ENCODE results near the gene XCL2.

XCL2 gene

DNA sequence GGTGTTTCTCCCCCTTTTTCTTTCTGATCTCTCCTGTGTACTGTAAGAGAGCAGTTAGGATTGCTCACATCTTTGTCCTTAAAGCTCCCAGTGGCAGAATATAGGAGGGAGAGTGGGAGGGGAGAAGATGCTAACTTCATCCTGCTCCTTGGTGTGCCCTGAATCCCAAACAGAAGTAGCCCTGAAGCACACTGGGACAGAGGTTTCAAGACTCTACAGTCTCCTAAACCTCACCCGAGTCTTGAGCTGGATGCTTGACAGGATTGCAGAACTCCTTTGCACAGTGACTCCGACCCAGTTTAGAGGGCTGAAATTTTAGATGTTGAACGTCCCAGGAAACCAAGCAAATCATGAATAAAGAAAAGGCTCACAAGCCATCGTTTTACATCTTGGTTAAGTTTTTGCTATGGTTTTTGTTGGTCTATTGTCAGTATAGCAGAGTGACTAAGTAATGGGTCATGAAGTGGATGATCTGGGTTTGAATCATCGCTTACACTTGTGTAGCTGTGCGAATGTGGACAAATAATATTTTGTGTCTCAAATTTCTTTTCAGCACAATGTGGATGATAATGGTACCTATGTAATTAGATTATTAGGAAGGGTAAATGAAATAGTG, 37.5 kb downstream of the XCL2 start:
- ATAC-seq (ENCODE audit: insufficient read depth, low read depth): no peak

DNA sequence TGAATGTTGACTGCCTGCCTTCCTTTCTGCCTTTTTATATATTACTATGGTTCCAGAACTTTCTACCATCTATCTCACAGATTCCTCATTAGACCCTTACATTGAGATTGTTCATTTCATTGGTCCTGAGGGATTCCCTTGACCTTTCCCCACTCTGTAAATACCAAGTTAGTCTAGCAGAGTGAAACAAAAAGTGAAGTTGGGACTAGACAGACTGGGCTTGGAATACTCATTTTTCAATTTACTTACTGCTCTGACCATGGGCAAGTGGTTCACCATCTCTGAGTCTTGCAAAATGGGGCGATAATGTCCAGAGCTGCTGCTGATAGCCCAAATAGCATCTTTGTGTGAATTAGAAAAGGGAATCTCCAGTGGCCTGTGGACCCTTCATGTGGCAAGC, 38.8 kb downstream of the XCL2 start:
- Histone ChIP-seq H3K79me2 (ENCODE audit: insufficient read depth, low read length) (no peaks in the 10 kb centered on the region), H3K36me3 (ENCODE audit: insufficient read depth, low read length) (no peaks in the 10 kb centered on the region), H3K27ac (ENCODE audit: low read length) (no peak overlapping the region), H4K20me1 (ENCODE audit: insufficient read depth, low read length) (no peaks in the 10 kb centered on the region), H3K4me2 (ENCODE audit: insufficient read depth, low read length) (no peak overlapping the region), H3K4me3 (ENCODE audit: low read depth in 1 of 2, low read length in 2 of 2) (no peak overlapping the region), H3K4me1 (ENCODE audit: insufficient read depth, low read length) (no peaks in the 10 kb centered on the region), H2AFZ (ENCODE audit: low read depth, low read length) (no peak overlapping the region), H3K9ac (ENCODE audit: low read depth, low read length) (no peak overlapping the region), H3K27me3 (ENCODE audit: insufficient read depth, low read length, poor library complexity) (no peaks in the 10 kb centered on the region), H3K9me3 (ENCODE audit: insufficient read depth, low read length, severe bottlenecking) (no peaks in the 10 kb centered on the region)
- TF ChIP-seq, protein P1, sequence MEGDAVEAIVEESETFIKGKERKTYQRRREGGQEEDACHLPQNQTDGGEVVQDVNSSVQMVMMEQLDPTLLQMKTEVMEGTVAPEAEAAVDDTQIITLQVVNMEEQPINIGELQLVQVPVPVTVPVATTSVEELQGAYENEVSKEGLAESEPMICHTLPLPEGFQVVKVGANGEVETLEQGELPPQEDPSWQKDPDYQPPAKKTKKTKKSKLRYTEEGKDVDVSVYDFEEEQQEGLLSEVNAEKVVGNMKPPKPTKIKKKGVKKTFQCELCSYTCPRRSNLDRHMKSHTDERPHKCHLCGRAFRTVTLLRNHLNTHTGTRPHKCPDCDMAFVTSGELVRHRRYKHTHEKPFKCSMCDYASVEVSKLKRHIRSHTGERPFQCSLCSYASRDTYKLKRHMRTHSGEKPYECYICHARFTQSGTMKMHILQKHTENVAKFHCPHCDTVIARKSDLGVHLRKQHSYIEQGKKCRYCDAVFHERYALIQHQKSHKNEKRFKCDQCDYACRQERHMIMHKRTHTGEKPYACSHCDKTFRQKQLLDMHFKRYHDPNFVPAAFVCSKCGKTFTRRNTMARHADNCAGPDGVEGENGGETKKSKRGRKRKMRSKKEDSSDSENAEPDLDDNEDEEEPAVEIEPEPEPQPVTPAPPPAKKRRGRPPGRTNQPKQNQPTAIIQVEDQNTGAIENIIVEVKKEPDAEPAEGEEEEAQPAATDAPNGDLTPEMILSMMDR (IDR thresholded peaks at IDR 0.05; ENCODE audit: borderline replicate concordance, extremely low read depth, low read length, poor library complexity, severe bottlenecking): no peak
- no peak for TF ChIP-seq EZH2 (IDR thresholded peaks at IDR 0.05; ENCODE audit: borderline replicate concordance, low read depth, low read length, severe bottlenecking)
- DNase-seq (no peak), ATAC-seq (ENCODE audit: insufficient read depth, low read depth) (no peak)

More for the DNA sequence above, 37.5 kb downstream of the XCL2 start:
- no peak overlapping the region for H2AFZ ChIP-seq (ENCODE audit: low read depth, low read length)
- H4K20me1 ChIP-seq (ENCODE audit: insufficient read depth, low read length): no peaks in the 10 kb centered on the region
- H3K27ac ChIP-seq (ENCODE audit: low read length): no peak overlapping the region
- H3K4me3 ChIP-seq (ENCODE audit: low read depth in 1 of 2, low read length in 2 of 2): no peak overlapping the region
- H3K79me2 ChIP-seq (ENCODE audit: insufficient read depth, low read length): no peaks in the 10 kb centered on the region
- H3K9me3 ChIP-seq (ENCODE audit: insufficient read depth, low read length, severe bottlenecking): no peaks in the 10 kb centered on the region
- no peak overlapping the region for H3K9ac ChIP-seq (ENCODE audit: low read depth, low read length)
- no peaks in the 10 kb centered on the region for H3K36me3 ChIP-seq (ENCODE audit: insufficient read depth, low read length)
- no peak for TF ChIP-seq EZH2 (IDR thresholded peaks at IDR 0.05; ENCODE audit: borderline replicate concordance, low read depth, low read length, severe bottlenecking)
- TF ChIP-seq, protein P1 (IDR thresholded peaks at IDR 0.05; ENCODE audit: borderline replicate concordance, extremely low read depth, low read length, poor library complexity, severe bottlenecking): no peak
- H3K27me3 ChIP-seq (ENCODE audit: insufficient read depth, low read length, poor library complexity): no peaks in the 10 kb centered on the region
- H3K4me2 ChIP-seq (ENCODE audit: insufficient read depth, low read length): no peak overlapping the region
- no peak for DNase-seq
- H3K4me1 ChIP-seq (ENCODE audit: insufficient read depth, low read length): no peaks in the 10 kb centered on the region

DNA sequence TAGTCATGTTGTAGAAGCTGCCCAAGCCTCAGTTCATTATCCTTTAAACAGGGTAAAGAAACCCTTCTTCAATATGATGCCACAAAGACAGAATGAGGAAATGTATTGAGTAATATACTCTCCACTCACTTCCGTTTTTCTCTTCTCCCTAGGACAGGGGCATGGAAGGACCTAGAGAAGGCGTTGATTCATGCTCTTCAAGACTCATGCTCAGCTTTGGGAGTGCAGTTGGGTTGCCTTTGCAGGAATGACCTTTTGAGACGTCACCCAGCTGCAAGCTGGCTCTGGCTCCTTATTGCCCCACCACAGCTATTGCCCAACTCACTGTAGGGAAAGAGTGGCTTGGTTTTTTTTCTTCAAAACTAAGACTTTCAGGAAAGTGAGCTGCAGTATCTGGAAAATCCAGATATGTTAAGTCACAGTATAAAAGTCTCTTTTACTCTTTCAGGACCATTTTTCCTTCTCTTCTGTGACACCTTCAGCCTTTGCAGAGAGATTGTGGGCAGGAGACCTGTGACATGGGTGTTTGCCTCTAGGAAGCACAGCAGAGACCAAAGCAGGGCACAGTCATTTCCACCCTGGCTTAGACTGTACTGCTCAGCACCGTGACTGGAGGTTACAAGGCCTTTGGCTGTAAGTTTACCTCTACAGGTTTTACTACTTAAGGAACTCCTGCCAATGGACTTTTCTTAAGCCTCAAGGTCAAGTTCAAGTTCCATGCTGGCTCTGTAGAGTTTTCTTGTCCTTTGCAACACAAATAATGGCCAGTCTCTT, 39.5 kb downstream of the XCL2 start:
- ATAC-seq (ENCODE audit: insufficient read depth, low read depth) (no peak), DNase-seq (no peak)
- H3K4me3 ChIP-seq (ENCODE audit: low read depth in 1 of 2, low read length in 2 of 2): no peak overlapping the region
- H3K9ac ChIP-seq (ENCODE audit: low read depth, low read length): no peak overlapping the region
- H2AFZ ChIP-seq (ENCODE audit: low read depth, low read length): no peak overlapping the region
- H3K27ac ChIP-seq (ENCODE audit: low read length): no peak overlapping the region
- no peaks in the 10 kb centered on the region for H3K36me3 ChIP-seq (ENCODE audit: insufficient read depth, low read length)
- H3K9me3 ChIP-seq (ENCODE audit: insufficient read depth, low read length, severe bottlenecking): no peaks in the 10 kb centered on the region
- no peaks in the 10 kb centered on the region for H3K4me1 ChIP-seq (ENCODE audit: insufficient read depth, low read length)
- H4K20me1 ChIP-seq (ENCODE audit: insufficient read depth, low read length): no peaks in the 10 kb centered on the region
- no peak overlapping the region for H3K4me2 ChIP-seq (ENCODE audit: insufficient read depth, low read length)
- H3K79me2 ChIP-seq (ENCODE audit: insufficient read depth, low read length): no peaks in the 10 kb centered on the region
- H3K27me3 ChIP-seq (ENCODE audit: insufficient read depth, low read length, poor library complexity): no peaks in the 10 kb centered on the region
- TF ChIP-seq, protein P1 (IDR thresholded peaks at IDR 0.05; ENCODE audit: borderline replicate concordance, extremely low read depth, low read length, poor library complexity, severe bottlenecking): no peak

Data from DND-41 (cell line).